IPS-20b (cell line): ENCODE results near the gene ST3GAL3.

ENCODE experiments used
- H3K27ac ChIP-seq: one replicate; pipeline ENCODE4 v1.5.1; 2013; ENCODE audit warnings: low read length
- H3K27me3 ChIP-seq: 2 replicates; pipeline ENCODE4 v1.6.1; 2013; ENCODE audit warnings: mild to moderate bottlenecking, low read length, inconsistent platforms; ENCODE audit not compliant: insufficient read depth
- H3K36me3 ChIP-seq: 2 replicates; pipeline ENCODE4 v1.6.1; 2013; ENCODE audit warnings: low read depth, mild to moderate bottlenecking, inconsistent platforms, low read length, moderate library complexity; ENCODE audit not compliant: insufficient read depth
- H3K4me1 ChIP-seq: 2 replicates; pipeline ENCODE4 v1.6.1; 2013; ENCODE audit warnings: mild to moderate bottlenecking, control low read depth, inconsistent platforms, low read length, moderate library complexity; ENCODE audit not compliant: insufficient read depth
- H3K4me3 ChIP-seq: 2 replicates; pipeline ENCODE4 v1.5.1; 2013; ENCODE audit warnings: mild to moderate bottlenecking, low read length, inconsistent platforms
- H3K9ac ChIP-seq: 2 replicates; pipeline ENCODE4 v1.6.1; 2013; ENCODE audit warnings: low read depth, mild to moderate bottlenecking, inconsistent platforms, low read length, moderate library complexity
- H3K9me3 ChIP-seq: 2 replicates; pipeline ENCODE4 v1.6.1; 2013; ENCODE audit warnings: mild to moderate bottlenecking, low read depth, low read length, inconsistent platforms; ENCODE audit not compliant: insufficient read depth

The ST3GAL3 gene

DNA sequence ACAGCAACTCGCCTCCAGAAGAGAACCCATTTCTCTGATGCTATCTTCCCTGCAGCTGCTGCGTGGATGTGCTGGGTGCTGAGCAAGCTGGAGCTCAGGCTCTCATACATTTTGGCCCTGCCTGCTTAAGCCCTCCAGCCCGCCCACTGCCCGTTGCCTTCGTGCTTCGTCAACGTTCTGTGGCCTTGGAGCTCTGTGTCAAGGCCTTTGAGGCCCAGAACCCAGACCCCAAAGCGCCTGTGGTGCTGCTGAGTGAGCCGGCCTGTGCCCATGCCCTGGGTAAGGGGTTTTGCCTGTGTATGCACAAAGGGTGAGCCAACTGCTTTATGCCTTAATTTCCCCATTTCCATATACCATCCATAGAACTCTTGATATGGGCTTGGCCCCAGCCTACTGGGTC lies 263.6 kb downstream of the ST3GAL3 start:
- H3K27me3 ChIP-seq = no peaks in the 10 kb centered on the region
- H3K4me1 ChIP-seq = no peaks in the 10 kb centered on the region
- no peaks in the 10 kb centered on the region for H3K9me3 ChIP-seq
- no peak overlapping the region for H3K27ac ChIP-seq
- H3K9ac ChIP-seq = no peak overlapping the region
- H3K4me3 ChIP-seq = peak overlapping the region; percentile 95
- H3K36me3 ChIP-seq = peaks cover 26% of the 10 kb centered on the region

DNA sequence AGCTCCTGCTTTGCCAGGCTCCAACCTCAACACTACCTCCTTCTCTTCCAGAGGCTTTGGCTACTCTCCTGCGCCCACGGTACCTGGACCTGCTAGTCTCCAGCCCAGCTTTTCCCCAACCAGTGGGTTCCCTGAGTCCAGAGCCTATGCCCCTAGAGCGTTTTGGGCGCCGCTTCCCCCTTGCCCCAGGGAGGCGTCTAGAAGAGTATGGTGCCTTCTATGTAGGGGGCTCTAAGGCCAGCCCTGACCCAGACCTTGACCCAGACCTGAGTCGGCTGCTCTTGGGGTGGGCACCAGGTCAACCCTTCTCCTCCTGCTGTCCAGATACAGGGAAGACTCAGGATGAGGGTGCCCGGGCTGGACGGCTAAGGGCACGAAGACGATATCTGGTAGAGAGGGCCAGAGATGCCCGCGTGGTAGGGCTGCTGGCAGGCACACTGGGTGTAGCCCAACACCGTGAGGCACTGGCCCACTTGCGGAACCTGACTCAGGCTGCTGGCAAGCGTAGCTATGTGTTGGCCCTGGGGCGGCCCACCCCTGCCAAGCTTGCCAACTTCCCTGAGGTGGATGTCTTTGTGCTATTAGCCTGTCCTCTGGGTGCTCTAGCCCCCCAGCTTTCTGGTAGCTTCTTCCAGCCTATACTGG lies 264.1 kb downstream of the ST3GAL3 start:
- Histone ChIP-seq H3K9ac (no peak overlapping the region), H3K4me3 (no peak overlapping the region), H3K9me3 (no peaks in the 10 kb centered on the region), H3K36me3 (peaks cover 32% of the 10 kb centered on the region), H3K27me3 (no peaks in the 10 kb centered on the region), H3K27ac (no peak overlapping the region), H3K4me1 (no peaks in the 10 kb centered on the region)

GRCh38 chr1:43973981-43974442 lies 266.7 kb downstream of the ST3GAL3 start:
- H3K9me3 ChIP-seq = no peaks in the 10 kb centered on the region
- no peak overlapping the region for H3K27ac ChIP-seq
- H3K9ac ChIP-seq = peak overlapping the region; percentile 88; the same call in 1 of the 2 replicates
- 0 out of 2 replicates have a peak, but pooled peaks cover 4% of the 10 kb centered on the region for H3K4me1 ChIP-seq
- peaks cover 49% of the 10 kb centered on the region for H3K36me3 ChIP-seq
- no peaks in the 10 kb centered on the region for H3K27me3 ChIP-seq
- H3K4me3 ChIP-seq = peak overlapping the region; percentile 92

GRCh38 chr1:43974443-43975248 lies 267.3 kb downstream of the ST3GAL3 start, which contains the start of gene ATP6V0B:
Gene ATP6V0B, plus strand, starts transcription at chr1:43974960. Its CDS starts 81 bp downstream, at chr1:43975041.
- Histone ChIP-seq H3K4me3 (peak within 1 kb of the TSS; percentile 92), H3K9me3 (no peaks in the 10 kb centered on the region), H3K27ac (peak within 1 kb of the TSS; percentile 86), H3K27me3 (no peaks in the 10 kb centered on the region), H3K4me1 (0 out of 2 replicates have a peak, but pooled peaks cover 4% of the 10 kb centered on the region), H3K9ac (peak within 1 kb of the TSS; percentile 88), H3K36me3 (peaks cover 49% of the 10 kb centered on the region)

DNA sequence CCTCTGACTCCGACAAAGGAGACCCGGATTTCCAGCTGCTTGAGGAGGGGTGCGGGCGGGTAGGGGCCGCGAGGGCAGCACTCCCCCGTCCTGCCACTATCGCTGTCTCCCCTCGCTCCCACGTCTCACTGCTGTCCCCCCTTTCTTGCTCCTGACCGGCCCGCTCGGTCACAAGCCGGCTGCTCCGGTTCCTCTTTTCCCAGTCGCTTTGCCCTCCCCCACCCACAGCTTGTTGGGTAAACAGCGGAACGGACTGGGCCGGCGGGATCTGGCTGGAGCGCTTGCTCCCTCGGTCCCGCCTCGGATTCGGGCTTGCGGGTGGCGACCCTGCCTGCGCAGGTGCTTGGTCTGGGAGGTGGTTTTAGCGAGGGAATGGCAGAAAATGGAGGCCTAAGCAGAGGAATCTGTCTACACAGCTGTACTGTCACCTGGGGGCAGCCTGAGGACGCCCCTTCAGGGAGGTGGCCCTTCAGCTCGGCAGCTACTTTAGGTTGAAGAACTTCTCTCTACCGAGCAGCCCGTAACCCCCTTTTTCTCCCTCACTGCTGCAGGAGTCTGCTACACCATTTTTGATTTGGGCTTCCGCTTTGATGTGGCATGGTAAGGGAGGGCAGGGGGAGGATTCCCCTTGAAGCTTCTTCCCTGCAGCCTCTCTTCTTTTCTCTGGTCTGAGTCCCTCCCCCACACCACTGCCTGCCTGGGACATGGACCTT lies 268.1 kb downstream of the ST3GAL3 start:
- Histone ChIP-seq H3K9ac (peak overlapping the region; percentile 88), H3K27ac (peak overlapping the region; percentile 86), H3K27me3 (no peaks in the 10 kb centered on the region), H3K4me3 (peak overlapping the region; percentile 92), H3K9me3 (no peaks in the 10 kb centered on the region), H3K36me3 (peaks cover 49% of the 10 kb centered on the region), H3K4me1 (peaks cover 7% of the 10 kb centered on the region; the same call in 1 of the 2 replicates)

GRCh38 chr1:43976045-43976444 lies 268.7 kb downstream of the ST3GAL3 start:
- no peak overlapping the region for H3K27ac ChIP-seq
- no peaks in the 10 kb centered on the region for H3K9me3 ChIP-seq
- peak overlapping the region; percentile 92 for H3K4me3 ChIP-seq
- peak overlapping the region; percentile 88 for H3K9ac ChIP-seq
- peaks cover 7% of the 10 kb centered on the region; the same call in 1 of the 2 replicates for H3K4me1 ChIP-seq
- H3K36me3 ChIP-seq = peaks cover 47% of the 10 kb centered on the region
- H3K27me3 ChIP-seq = no peaks in the 10 kb centered on the region

GRCh38 chr1:43976890-43977289 lies 269.6 kb downstream of the ST3GAL3 start:
- Histone ChIP-seq H3K9ac (no peak overlapping the region), H3K4me1 (peaks cover 7% of the 10 kb centered on the region; the same call in 1 of the 2 replicates), H3K27me3 (no peaks in the 10 kb centered on the region), H3K9me3 (no peaks in the 10 kb centered on the region), H3K27ac (no peak overlapping the region), H3K4me3 (no peak overlapping the region), H3K36me3 (peaks cover 45% of the 10 kb centered on the region)

- Histone ChIP-seq H3K9me3 (no peaks in the 10 kb centered on the region), H3K4me3 (peak overlapping the region; percentile 90; the same call in 1 of the 2 replicates), H3K36me3 (peaks cover 42% of the 10 kb centered on the region), H3K4me1 (peaks cover 7% of the 10 kb centered on the region; the same call in 1 of the 2 replicates), H3K27me3 (no peaks in the 10 kb centered on the region), H3K9ac (no peak overlapping the region), H3K27ac (no peak overlapping the region)
These were observed 270.3 kb downstream of the ST3GAL3 start for GRCh38 chr1:43977376-43978263.

- H3K27ac ChIP-seq = no peak overlapping the region
- peaks cover 7% of the 10 kb centered on the region; the same call in 1 of the 2 replicates for H3K4me1 ChIP-seq
- H3K9me3 ChIP-seq = no peaks in the 10 kb centered on the region
These were observed 270.9 kb downstream of the ST3GAL3 start for GRCh38 chr1:43978264-43978550.

GRCh38 chr1:43978551-43979260 lies 271.4 kb downstream of the ST3GAL3 start, which contains the start of gene B4GALT2:
Gene B4GALT2, plus strand, starts transcription at chr1:43979210. Its CDS starts 1,951 bp downstream, at chr1:43981161.
- peaks cover 35% of the 10 kb centered on the region for H3K36me3 ChIP-seq

More at GRCh38 chr1:43978264-43978550, 270.9 kb downstream of the ST3GAL3 start:
- Histone ChIP-seq H3K9ac (peak overlapping the region; percentile 86; the same call in 1 of the 2 replicates), H3K27me3 (no peaks in the 10 kb centered on the region), H3K36me3 (peaks cover 37% of the 10 kb centered on the region), H3K4me3 (peak overlapping the region; percentile 90)

More at GRCh38 chr1:43978551-43979260, 271.4 kb downstream of the ST3GAL3 start, which contains the start of gene B4GALT2:
- H3K27ac ChIP-seq = no peak within 1 kb of the TSS
- H3K4me1 ChIP-seq = peaks cover 7% of the 10 kb centered on the region; the same call in 1 of the 2 replicates
- peak within 1 kb of the TSS; percentile 89 for H3K9ac ChIP-seq
- no peaks in the 10 kb centered on the region for H3K27me3 ChIP-seq
- H3K4me3 ChIP-seq = peak within 1 kb of the TSS; percentile 90
- H3K9me3 ChIP-seq = no peaks in the 10 kb centered on the region
